Adrenal gland (tissue), 5 donors: ENCODE measurements around the gene KRTAP5-6.

Experiments
- POLR2A ChIP-seq, 2 donors: fragments of 450-650 bp; IDR thresholded peaks; one replicate each; pipeline ENCODE4 v1.6.1; 2017; ENCODE audit warnings: antibody characterized with exemption in 2 of 2, mild to moderate bottlenecking in 2 of 2, moderate library complexity in 1 of 2
- TF ChIP-seq, protein P1 (sequence below), 6 experiments: fragments of 450-650 bp in 4 of 6; fragments of 200-600 bp in 2 of 6; sonication (generic) in 1 of 6; IDR thresholded peaks; 1 replicate in 5 of 6; 2 replicates in 1 of 6; pipeline versions ENCODE4 v1.5.1 to v1.8.0; 2016 to 2021; ENCODE audit warnings: antibody characterized with exemption in 6 of 6, mild to moderate bottlenecking in 2 of 6, moderate library complexity in 1 of 6
- donor health status: DM: no; HTN: no; CAD: no.

DNA sequence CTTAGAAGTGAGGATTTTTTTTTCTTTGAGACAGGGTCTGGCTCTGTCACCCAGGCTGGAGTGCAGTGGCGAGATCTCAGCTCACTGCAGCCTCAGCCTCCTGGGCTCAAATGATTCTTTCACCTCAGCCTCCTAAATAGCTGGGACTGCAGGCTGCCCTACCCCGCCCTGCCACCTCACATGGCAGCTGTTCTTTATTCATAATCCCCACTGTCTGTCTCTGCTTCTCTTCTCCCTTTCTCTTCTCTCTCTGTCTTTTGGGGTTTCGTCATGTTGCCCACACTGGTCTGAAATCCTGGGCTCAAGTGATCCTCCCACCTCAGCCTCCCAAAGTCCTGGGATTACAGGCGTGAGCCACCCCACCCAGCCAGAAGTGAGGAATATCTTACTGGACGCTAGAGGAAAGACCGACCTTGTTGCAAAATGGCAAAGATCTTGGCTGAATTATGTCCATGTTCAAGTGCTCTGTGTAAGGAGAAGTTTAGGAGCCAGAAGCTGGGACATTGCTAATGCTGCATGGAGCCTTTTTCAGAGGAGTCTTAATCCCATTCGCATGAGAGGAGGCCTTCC is 45.5 kb upstream of the KRTAP5-6 start:
- TF ChIP-seq, protein P1, sequence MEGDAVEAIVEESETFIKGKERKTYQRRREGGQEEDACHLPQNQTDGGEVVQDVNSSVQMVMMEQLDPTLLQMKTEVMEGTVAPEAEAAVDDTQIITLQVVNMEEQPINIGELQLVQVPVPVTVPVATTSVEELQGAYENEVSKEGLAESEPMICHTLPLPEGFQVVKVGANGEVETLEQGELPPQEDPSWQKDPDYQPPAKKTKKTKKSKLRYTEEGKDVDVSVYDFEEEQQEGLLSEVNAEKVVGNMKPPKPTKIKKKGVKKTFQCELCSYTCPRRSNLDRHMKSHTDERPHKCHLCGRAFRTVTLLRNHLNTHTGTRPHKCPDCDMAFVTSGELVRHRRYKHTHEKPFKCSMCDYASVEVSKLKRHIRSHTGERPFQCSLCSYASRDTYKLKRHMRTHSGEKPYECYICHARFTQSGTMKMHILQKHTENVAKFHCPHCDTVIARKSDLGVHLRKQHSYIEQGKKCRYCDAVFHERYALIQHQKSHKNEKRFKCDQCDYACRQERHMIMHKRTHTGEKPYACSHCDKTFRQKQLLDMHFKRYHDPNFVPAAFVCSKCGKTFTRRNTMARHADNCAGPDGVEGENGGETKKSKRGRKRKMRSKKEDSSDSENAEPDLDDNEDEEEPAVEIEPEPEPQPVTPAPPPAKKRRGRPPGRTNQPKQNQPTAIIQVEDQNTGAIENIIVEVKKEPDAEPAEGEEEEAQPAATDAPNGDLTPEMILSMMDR (IDR thresholded peaks at IDR 0.05), result no peak
- TF ChIP-seq POLR2A (IDR thresholded peaks at IDR 0.05), result no peak
